ENCODE measurements around the gene RPTOR.
A peak's percentile ranks its signal among the peaks of the same experiment; 100 is the strongest.
"Not testable (repeated sequence)": the region's sequence is repeated elsewhere in the genome, so short reads cannot be mapped to it uniquely, and the experiment has no call there.

Gene RPTOR

GRCh38 chr17:80751070-80751945 lies 206.7 kb downstream of the RPTOR start:
- no peak for DNase-seq

- DNase-seq, result no peak
Measured at GRCh38 chr17:80751946-80752581, 207.4 kb downstream of the RPTOR start.

- DNase-seq, result no peak
Measured at GRCh38 chr17:80753685-80754345, 209.2 kb downstream of the RPTOR start.

- DNase-seq, result no peak
Measured at GRCh38 chr17:80754846-80755245, 210.2 kb downstream of the RPTOR start.

GRCh38 chr17:80755650-80756405 lies 211.2 kb downstream of the RPTOR start:
- no peak for DNase-seq

- peak in 1 of 2 experiments; percentile 42 for DNase-seq
Measured at GRCh38 chr17:80758481-80759376, 214.1 kb downstream of the RPTOR start.

GRCh38 chr17:80759377-80759673 lies 214.7 kb downstream of the RPTOR start:
- peak in 1 of 2 experiments; percentile 32 for DNase-seq

- no peak for DNase-seq
Measured at GRCh38 chr17:80760511-80760911, 215.9 kb downstream of the RPTOR start.

- DNase-seq, result peak; percentile 70 to 87
Measured at GRCh38 chr17:80761110-80761871, 216.7 kb downstream of the RPTOR start.

GRCh38 chr17:80762076-80762475 lies 217.4 kb downstream of the RPTOR start:
- DNase-seq, result no peak

- DNase-seq, result no peak
Measured at GRCh38 chr17:80763293-80763867, 218.7 kb downstream of the RPTOR start.

GRCh38 chr17:80764627-80765145 lies 220.0 kb downstream of the RPTOR start:
- DNase-seq, result not testable (repeated sequence)

- no peak for DNase-seq
Measured at GRCh38 chr17:80765241-80765961, 220.8 kb downstream of the RPTOR start.

GRCh38 chr17:80766290-80766855 lies 221.7 kb downstream of the RPTOR start:
- DNase-seq, result no peak

GRCh38 chr17:80768389-80768788 lies 223.8 kb downstream of the RPTOR start:
- no peak for DNase-seq

- no peak for DNase-seq
Measured at GRCh38 chr17:80768936-80769335, 224.3 kb downstream of the RPTOR start.

- no peak for DNase-seq
Measured at GRCh38 chr17:80769516-80769915, 224.9 kb downstream of the RPTOR start.

GRCh38 chr17:80769936-80770625 lies 225.4 kb downstream of the RPTOR start:
- no peak for DNase-seq

All from stimulated activated CD4-positive, alpha-beta T cell treated with anti-CD3 and anti-CD28 coated beads, Interleukin-4, amount 100 ng/mL, for 4 hours (primary cell).